Measurements from ENCODE around the gene SGPP2.

SGPP2 gene

GRCh38 chr2:222477962-222478608 lies 53.7 kb downstream of the SGPP2 start:
- DNase-seq = no peak

GRCh38 chr2:222479859-222480258 lies 55.5 kb downstream of the SGPP2 start:
- no peak for DNase-seq

- DNase-seq = no peak
These were observed 56.2 kb downstream of the SGPP2 start for GRCh38 chr2:222480497-222480896.

- DNase-seq = no peak
These were observed 57.6 kb downstream of the SGPP2 start for GRCh38 chr2:222481941-222482340.

GRCh38 chr2:222483513-222484039 lies 59.2 kb downstream of the SGPP2 start:
- peak; percentile 5 for DNase-seq

GRCh38 chr2:222485367-222486211 lies 61.2 kb downstream of the SGPP2 start:
- DNase-seq = no peak

- DNase-seq = no peak
These were observed 65.8 kb downstream of the SGPP2 start for GRCh38 chr2:222490131-222490530.

GRCh38 chr2:222492683-222493082 lies 68.3 kb downstream of the SGPP2 start:
- no peak for DNase-seq

GRCh38 chr2:222494104-222494739 lies 69.9 kb downstream of the SGPP2 start:
- DNase-seq = no peak

- no peak for DNase-seq
These were observed 71.0 kb downstream of the SGPP2 start for GRCh38 chr2:222495388-222495787.

- no peak for DNase-seq
These were observed 74.9 kb downstream of the SGPP2 start for GRCh38 chr2:222499226-222499625.

GRCh38 chr2:222504191-222504590 lies 79.8 kb downstream of the SGPP2 start:
- DNase-seq = no peak

GRCh38 chr2:222504719-222505118 lies 80.4 kb downstream of the SGPP2 start:
- no peak for DNase-seq

GRCh38 chr2:222506230-222506935 lies 82.0 kb downstream of the SGPP2 start:
- no peak for DNase-seq

- DNase-seq = no peak
These were observed 90.6 kb downstream of the SGPP2 start for GRCh38 chr2:222514901-222515300.

GRCh38 chr2:222518570-222519381 lies 94.4 kb downstream of the SGPP2 start:
- DNase-seq = no peak

GRCh38 chr2:222521099-222521498 lies 96.8 kb downstream of the SGPP2 start:
- no peak for DNase-seq

- DNase-seq = no peak
These were observed 97.7 kb downstream of the SGPP2 start for GRCh38 chr2:222522082-222522481.

GRCh38 chr2:222523783-222524544 lies 99.6 kb downstream of the SGPP2 start:
- DNase-seq = no peak

GRCh38 chr2:222525811-222526210 lies 101.5 kb downstream of the SGPP2 start:
- no peak for DNase-seq

Data from NCI-H1092 treated with DMSO at 0.1 percent for 48 hours (cell line).